MM.1S (cell line): Measurements from ENCODE around the gene METTL9.

Experiments
- DNase-seq: peaks from one replicate; pipeline ENCODE4 v3.0.0-alpha.2; 2015
- H2AFZ ChIP-seq: fragments of 300-600 bp; sonication (generic); 2 replicates; pipeline ENCODE4 v1.6.0; 2016; ENCODE audit warnings: antibody characterized with exemption, low read length
- H3F3A ChIP-seq: fragments of 300-600 bp; sonication (generic); 2 replicates; pipeline ENCODE4 v1.6.1; 2016; ENCODE audit warnings: mild to moderate bottlenecking, antibody characterized with exemption, low read length, moderate library complexity, mixed read lengths; ENCODE audit not compliant: insufficient read depth
- H3K27ac ChIP-seq: fragments of 300-600 bp; sonication (generic); 2 replicates; pipeline ENCODE4 v1.5.1; 2016; ENCODE audit warnings: mild to moderate bottlenecking, low read length
- H3K27me3 ChIP-seq: fragments of 300-600 bp; sonication (generic); replicated peaks from 2 replicates; pipeline ENCODE4 v1.6.0; 2016; ENCODE audit warnings: low read length; ENCODE audit not compliant: insufficient read depth
- H3K36me3 ChIP-seq: fragments of 300-600 bp; sonication (generic); replicated peaks from 2 replicates; pipeline ENCODE4 v1.6.1; 2016; ENCODE audit warnings: mild to moderate bottlenecking, low read length, mixed read lengths; ENCODE audit not compliant: insufficient read depth
- H3K4me1 ChIP-seq: fragments of 300-600 bp; sonication (generic); 2 replicates; pipeline ENCODE4 v1.6.1; 2016; ENCODE audit warnings: low read length, mixed read lengths
- H3K4me2 ChIP-seq: fragments of 300-600 bp; sonication (generic); 2 replicates; pipeline ENCODE4 v1.6.0; 2016; ENCODE audit warnings: low read depth, low read length
- H3K4me3 ChIP-seq: fragments of 300-600 bp; sonication (generic); 2 replicates; pipeline ENCODE4 v1.5.1; 2016; ENCODE audit warnings: low read length, mixed read lengths
- H3K79me2 ChIP-seq: fragments of 300-600 bp; sonication (generic); 2 replicates; pipeline ENCODE4 v1.6.1; 2016; ENCODE audit warnings: mixed run types, low read length, mixed read lengths
- H3K9ac ChIP-seq: fragments of 300-600 bp; sonication (generic); 2 replicates; pipeline ENCODE4 v1.6.1; 2016; ENCODE audit warnings: low read length, mixed read lengths
- H3K9me2 ChIP-seq: fragments of 300-600 bp; sonication (generic); replicated peaks from 2 replicates; pipeline ENCODE4 v1.6.1; 2016; ENCODE audit warnings: mild to moderate bottlenecking, low read length, mixed read lengths; ENCODE audit not compliant: insufficient read depth
- H3K9me3 ChIP-seq: fragments of 300-600 bp; sonication (generic); replicated peaks from 2 replicates; pipeline ENCODE4 v1.6.1; 2016; ENCODE audit warnings: mild to moderate bottlenecking, low read length, mixed read lengths; ENCODE audit not compliant: insufficient read depth
- H4K20me1 ChIP-seq: fragments of 300-600 bp; sonication (generic); 2 replicates; pipeline ENCODE4 v1.6.1; 2016; ENCODE audit warnings: mild to moderate bottlenecking, low read length, moderate library complexity, mixed read lengths; ENCODE audit not compliant: insufficient read depth
- EZH2 ChIP-seq: fragments of 300-600 bp; sonication (generic); optimal IDR thresholded peaks from 2 replicates; pipeline ENCODE3; 2017; ENCODE audit warnings: low read depth, mild to moderate bottlenecking, antibody characterized with exemption, low read length, mixed read lengths
- EZH2phosphoT487 ChIP-seq: fragments of 300-600 bp; sonication (generic); IDR thresholded peaks from 2 replicates; pipeline ENCODE4 v1.6.1; 2018; ENCODE audit warnings: antibody characterized with exemption, low read length
- TF ChIP-seq, protein P1 (sequence below): fragments of 300-600 bp; sonication (generic); IDR thresholded peaks from 2 replicates; pipeline ENCODE4 v1.5.1; 2016; ENCODE audit warnings: antibody characterized with exemption, low read length, mixed read lengths

The METTL9 gene

DNA sequence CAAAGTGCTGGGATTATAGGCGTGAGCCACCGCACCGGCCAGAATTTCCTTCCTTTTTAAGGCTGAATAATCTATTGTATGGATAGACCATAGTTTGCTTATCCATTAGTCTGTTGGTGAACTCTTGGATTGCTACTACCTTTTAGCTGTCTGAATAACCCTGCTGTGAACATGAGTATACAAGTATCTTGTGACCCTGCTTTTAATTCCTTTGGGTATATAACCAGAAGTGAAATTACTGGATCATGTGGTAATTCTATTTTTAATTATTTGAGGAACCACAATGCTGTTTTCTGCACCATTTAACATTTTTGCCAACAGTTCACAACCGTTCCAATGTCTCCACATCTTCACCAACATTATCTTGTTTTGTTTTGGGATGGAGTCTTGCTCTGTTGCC is 59.7 kb downstream of the METTL9 start:
- Histone ChIP-seq H3K27ac (no peak overlapping the region), H3F3A (peaks cover 20% of the 10 kb centered on the region), H3K36me3 (no peaks in the 10 kb centered on the region), H3K27me3 (no peaks in the 10 kb centered on the region), H3K4me3 (no peak overlapping the region), H2AFZ (no peak overlapping the region), H3K9me3 (no peaks in the 10 kb centered on the region), H3K9ac (no peak overlapping the region), H3K4me1 (peaks cover 24% of the 10 kb centered on the region), H4K20me1 (no peaks in the 10 kb centered on the region), H3K9me2 (no peaks in the 10 kb centered on the region), H3K4me2 (no peak overlapping the region), H3K79me2 (no peaks in the 10 kb centered on the region)
- TF ChIP-seq EZH2 (no peak), EZH2phosphoT487 (no peak)
- TF ChIP-seq, protein P1, sequence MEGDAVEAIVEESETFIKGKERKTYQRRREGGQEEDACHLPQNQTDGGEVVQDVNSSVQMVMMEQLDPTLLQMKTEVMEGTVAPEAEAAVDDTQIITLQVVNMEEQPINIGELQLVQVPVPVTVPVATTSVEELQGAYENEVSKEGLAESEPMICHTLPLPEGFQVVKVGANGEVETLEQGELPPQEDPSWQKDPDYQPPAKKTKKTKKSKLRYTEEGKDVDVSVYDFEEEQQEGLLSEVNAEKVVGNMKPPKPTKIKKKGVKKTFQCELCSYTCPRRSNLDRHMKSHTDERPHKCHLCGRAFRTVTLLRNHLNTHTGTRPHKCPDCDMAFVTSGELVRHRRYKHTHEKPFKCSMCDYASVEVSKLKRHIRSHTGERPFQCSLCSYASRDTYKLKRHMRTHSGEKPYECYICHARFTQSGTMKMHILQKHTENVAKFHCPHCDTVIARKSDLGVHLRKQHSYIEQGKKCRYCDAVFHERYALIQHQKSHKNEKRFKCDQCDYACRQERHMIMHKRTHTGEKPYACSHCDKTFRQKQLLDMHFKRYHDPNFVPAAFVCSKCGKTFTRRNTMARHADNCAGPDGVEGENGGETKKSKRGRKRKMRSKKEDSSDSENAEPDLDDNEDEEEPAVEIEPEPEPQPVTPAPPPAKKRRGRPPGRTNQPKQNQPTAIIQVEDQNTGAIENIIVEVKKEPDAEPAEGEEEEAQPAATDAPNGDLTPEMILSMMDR = no peak
- DNase-seq = no peak

DNA sequence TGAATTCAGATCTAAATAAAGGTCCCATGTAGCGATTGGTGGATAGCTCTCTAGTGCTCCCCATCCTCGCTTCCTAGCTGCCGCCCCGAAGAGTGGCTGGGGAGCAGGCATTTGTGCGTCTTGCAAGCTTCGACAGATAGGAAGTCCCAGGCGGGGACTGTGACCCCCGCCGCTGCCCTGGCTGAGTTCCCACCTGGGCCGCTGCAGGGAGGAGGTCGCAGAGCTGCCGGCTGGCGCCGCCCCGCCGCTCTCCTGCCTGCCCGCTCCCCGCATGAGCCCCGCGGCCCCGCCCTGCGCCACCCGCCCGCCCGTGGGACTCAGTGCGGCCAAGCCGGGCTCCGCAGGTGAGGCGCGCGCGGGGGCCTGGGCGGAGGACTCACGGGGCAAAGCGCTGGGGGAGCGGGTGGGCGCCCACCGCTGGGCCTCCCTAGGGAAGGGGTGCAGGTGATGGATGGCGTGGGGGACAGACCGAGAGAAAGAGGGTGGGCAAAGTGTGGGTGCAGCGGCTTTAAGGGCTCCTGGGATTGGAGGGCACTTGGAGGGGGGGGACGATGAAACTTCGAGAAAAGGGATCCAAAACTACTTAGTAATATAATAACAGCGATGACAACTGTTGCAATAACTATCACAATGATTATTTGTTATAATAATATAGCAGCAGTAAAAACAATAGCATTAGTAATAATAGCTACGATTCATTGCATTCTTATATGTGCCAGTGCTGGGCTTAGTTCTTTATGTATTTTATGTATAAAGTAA is 64.7 kb downstream of the METTL9 start, which contains the start of gene OTOA:
TSS of gene OTOA (plus strand) at position 80 of the 759 bp plus-strand sequence. CDS start 14,547 bp downstream, outside the sequence.
- Histone ChIP-seq H3K27me3 (no peaks in the 10 kb centered on the region), H3K9me3 (no peaks in the 10 kb centered on the region), H3K4me1 (no peaks in the 10 kb centered on the region), H3F3A (no peaks in the 10 kb centered on the region), H3K4me3 (no peak within 1 kb of the TSS), H3K9ac (no peak within 1 kb of the TSS), H3K4me2 (no peak within 1 kb of the TSS), H3K79me2 (no peaks in the 10 kb centered on the region), H3K36me3 (no peaks in the 10 kb centered on the region), H3K9me2 (no peaks in the 10 kb centered on the region), H2AFZ (no peak within 1 kb of the TSS), H3K27ac (no peak within 1 kb of the TSS), H4K20me1 (no peaks in the 10 kb centered on the region)
- TF ChIP-seq EZH2 = no peak
- TF ChIP-seq, protein P1 = no peak
- TF ChIP-seq EZH2phosphoT487 = no peak
- DNase-seq = no peak

DNA sequence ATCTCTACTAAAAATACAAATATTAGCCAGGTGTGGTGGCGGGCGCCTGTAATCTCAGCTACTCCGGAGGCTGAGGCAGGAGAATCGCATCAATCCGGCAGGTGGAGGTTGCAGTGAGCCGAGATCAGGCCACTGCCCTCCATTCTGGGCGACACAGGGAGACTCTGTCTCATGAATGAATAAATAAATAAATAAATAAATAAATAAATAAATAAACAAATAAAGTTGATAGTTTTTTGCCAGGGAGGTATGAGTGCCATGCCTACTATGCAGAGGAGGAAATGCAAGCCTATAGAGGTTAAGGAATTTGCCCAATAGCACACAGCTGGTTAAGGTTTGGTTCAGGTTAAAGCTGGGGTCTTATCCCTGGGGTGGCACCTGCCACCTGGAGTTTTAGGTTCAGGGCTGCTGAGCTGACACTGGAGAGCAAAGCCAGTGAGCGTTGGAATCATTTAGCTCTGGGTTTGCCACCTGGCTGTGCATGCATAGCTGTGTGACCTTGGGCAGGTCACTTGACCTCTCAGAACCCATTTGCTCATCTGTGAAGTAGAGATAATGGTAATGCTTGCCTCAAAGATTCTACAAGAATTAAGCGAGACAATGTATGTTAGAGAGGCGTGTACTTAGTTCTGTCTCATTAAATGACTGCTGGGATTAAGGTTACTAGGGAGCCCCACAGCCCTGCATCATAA is 65.6 kb downstream of the METTL9 start:
- no peaks in the 10 kb centered on the region for H3K4me1 ChIP-seq
- TF ChIP-seq, protein P1 = no peak
- TF ChIP-seq EZH2phosphoT487 = no peak
- no peak for TF ChIP-seq EZH2
- no peak overlapping the region for H3K9ac ChIP-seq
- no peaks in the 10 kb centered on the region for H3K9me3 ChIP-seq
- no peaks in the 10 kb centered on the region for H3F3A ChIP-seq
- H2AFZ ChIP-seq = no peak overlapping the region
- H3K27ac ChIP-seq = no peak overlapping the region
- no peak overlapping the region for H3K4me2 ChIP-seq
- no peaks in the 10 kb centered on the region for H3K27me3 ChIP-seq
- H3K36me3 ChIP-seq = no peaks in the 10 kb centered on the region
- H3K4me3 ChIP-seq = no peak overlapping the region
- H3K9me2 ChIP-seq = no peaks in the 10 kb centered on the region
- H4K20me1 ChIP-seq = no peaks in the 10 kb centered on the region
- no peaks in the 10 kb centered on the region for H3K79me2 ChIP-seq
- no peak for DNase-seq
